NCI-H1694 (cell line): ENCODE measurements around the gene AHNAK2.

Experiments
- DNase-seq: peaks from one replicate; lab custom pipeline; 2025; lab: John Stamatoyannopoulos, UW

Gene AHNAK2

DNA sequence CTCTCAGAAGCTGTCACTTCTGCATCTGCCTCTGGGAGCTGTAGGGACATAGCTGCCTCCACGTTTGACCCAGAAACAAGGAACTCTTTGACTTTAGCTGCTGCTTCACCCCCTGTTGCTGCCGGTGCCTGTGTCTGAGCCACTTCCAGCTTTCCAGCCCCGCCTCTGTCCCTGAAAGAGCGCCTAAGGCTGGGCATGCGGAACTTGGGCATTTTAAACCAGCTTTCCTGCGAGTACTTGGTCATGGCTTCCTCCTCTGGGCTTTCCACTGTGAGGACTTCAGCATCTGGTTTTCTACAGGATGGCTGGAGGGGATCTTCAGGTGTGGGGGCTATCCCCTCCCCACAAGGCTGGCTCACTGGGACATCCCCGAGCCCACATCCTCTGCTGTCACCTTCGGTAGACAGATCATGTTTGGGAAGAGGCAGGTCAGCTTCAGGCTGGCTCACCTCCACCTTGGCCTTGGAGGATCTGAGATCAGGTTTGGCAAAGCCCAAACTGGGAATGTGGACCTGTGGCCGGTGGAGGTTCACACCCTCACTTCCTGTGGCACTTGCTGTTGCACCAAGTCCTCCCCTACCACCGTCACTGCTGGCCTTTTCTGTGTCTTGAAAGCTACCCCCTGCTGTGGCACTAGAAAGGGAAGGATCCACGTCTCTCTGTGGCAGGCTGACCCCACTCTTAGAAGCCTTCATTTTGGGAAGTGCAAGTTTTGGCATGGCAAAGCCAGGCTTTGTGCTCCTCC, 38.3 kb downstream of the AHNAK2 start:
- no peak for DNase-seq

DNA sequence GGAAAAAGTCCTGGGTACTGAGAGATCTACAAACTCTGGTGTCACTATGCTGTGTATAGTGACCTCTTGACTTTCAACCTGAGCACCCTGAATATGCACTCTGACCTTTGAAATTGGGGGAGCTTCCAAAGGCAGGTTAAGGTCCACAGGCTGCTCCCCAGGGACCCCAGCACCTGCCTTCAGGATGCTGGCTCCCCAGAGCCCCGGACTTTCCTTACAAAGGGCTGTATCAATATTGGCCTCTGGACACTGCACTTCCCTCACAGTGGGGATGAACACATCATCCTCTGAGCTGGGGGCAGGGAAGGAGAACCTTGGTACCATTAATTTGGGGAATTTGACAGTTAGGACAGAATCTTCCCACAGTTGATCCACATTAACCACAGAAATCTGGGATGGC, 39.2 kb downstream of the AHNAK2 start:
- no peak for DNase-seq

GRCh38 chr14:104938436-104938835, 39.7 kb downstream of the AHNAK2 start:
- no peak for DNase-seq

- DNase-seq, result no peak
Measured at GRCh38 chr14:104937694-104938365, 40.3 kb downstream of the AHNAK2 start.

GRCh38 chr14:104937161-104937560, 41.0 kb downstream of the AHNAK2 start:
- DNase-seq, result no peak

GRCh38 chr14:104936361-104937155, 41.6 kb downstream of the AHNAK2 start:
- no peak for DNase-seq

GRCh38 chr14:104935955-104936354, 42.2 kb downstream of the AHNAK2 start:
- DNase-seq, result no peak

GRCh38 chr14:104935026-104935650, 43.0 kb downstream of the AHNAK2 start:
- DNase-seq, result peak; percentile 34

- DNase-seq, result no peak
Measured at GRCh38 chr14:104933746-104934733, 44.1 kb downstream of the AHNAK2 start.

- peak; percentile 88 for DNase-seq
Measured at GRCh38 chr14:104932676-104933631, 45.2 kb downstream of the AHNAK2 start.

DNA sequence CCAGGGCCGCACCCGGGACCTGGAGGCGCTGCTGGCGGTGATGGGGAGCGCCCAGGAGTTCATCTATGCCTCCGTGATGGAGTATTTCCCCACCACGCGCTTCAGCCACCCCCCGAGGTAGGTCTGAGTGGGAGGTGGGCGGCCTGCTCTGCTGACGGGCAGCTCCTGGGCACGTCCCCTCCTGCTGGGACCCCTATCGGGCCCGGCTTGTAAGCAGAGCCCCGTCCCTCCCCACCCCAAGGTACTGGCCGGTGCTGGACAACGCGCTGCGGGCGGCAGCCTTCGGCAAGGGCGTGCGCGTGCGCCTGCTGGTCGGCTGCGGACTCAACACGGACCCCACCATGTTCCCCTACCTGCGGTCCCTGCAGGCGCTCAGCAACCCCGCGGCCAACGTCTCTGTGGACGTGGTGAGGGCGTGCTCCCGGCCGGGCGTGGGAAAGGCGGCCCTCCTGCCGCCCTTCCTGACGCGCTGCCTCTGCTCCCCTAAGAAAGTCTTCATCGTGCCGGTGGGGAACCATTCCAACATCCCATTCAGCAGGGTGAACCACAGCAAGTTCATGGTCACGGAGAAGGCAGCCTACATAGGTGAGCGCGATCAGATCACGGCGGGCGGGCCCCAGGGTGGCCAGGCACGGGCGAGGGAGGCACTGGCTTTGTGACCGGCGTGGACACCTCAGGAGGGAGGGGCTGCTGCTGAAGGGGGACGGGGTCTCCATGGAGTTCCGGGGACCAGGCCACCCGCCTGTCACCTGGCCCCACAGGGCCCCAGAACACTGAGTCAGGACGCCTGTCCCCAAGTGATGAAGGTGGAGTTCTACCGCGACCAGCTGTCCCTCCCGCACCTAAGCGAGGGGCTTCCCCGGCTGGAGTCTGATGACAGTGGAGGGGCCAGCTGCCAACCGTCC, 46.2 kb downstream of the AHNAK2 start:
- no peak for DNase-seq

DNA sequence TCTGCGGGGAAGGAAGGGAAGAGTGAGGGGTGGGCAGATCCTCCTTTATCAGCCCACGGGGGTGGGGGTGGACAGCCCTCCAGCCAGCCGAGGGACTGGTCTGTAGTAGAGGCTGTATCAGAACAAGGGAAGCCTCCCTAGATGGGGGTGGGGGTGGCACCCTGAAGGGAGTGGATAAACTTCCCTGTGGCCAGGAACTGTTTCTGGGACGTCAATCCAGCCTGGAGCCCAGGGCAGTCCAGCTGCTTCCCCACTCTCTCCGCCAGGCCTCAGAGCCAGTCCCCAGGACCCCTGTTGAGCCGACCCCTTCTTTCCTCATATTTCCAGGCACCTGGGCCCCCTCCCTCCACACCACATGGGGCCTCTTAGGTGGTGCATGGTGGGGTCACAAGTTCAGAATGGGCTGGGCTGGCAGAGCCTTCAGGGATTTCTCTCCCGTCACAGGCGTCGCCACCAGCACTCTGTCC, 46.8 kb downstream of the AHNAK2 start:
- no peak for DNase-seq

DNA sequence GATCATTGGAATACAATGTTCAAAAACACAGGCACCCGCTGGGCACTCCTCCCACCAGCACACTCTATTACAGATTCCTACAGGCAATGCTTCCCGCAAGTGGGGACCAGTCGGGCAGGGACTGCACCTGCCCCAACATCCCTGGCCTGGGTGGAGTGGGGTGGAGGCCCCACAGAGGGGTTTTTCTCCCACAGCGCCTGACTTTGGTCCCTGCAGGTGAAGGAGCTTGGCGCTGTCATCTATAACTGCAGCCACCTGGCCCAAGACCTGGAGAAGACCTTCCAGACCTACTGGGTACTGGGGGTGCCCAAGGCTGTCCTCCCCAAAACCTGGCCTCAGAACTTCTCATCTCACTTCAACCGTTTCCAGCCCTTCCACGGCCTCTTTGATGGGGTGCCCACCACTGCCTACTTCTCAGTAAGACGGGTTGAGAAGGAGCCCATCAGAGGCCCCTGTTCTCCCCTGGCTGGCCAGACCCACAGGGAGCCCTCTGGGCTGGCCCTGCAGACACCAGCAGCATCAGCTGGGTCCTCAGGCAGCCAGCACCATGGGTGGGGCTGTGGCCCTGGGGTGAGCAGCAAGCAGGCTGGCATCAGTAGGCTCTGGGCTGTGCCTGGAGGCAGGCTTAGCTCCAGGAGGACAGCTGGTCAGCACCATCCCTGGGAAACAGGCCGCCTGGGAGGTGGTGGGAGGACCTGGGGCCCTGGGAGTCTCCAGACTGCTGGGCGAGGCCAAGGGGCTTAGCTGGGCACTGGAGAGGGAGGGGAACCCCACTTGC, 47.5 kb downstream of the AHNAK2 start:
- DNase-seq, result no peak

GRCh38 chr14:104929268-104930230, 48.6 kb downstream of the AHNAK2 start:
- no peak for DNase-seq

GRCh38 chr14:104928391-104929133, 49.6 kb downstream of the AHNAK2 start:
- DNase-seq, result no peak

GRCh38 chr14:104927901-104928300, 50.3 kb downstream of the AHNAK2 start:
- DNase-seq, result no peak
